Measurements from ENCODE around the gene CDK10. TPM values are rescaled to one million over a fixed set of nuclear protein-coding genes. Genes with fewer than 3 reads are reported as not detected.

The CDK10 gene
- total and polyA plus RNA-seq, 9 of the 15 experiments (the other 6 are each of a cell fraction or from before 2014, with no cell fraction given): 2.0 to 85.1 (median 40.1) TPM

DNA sequence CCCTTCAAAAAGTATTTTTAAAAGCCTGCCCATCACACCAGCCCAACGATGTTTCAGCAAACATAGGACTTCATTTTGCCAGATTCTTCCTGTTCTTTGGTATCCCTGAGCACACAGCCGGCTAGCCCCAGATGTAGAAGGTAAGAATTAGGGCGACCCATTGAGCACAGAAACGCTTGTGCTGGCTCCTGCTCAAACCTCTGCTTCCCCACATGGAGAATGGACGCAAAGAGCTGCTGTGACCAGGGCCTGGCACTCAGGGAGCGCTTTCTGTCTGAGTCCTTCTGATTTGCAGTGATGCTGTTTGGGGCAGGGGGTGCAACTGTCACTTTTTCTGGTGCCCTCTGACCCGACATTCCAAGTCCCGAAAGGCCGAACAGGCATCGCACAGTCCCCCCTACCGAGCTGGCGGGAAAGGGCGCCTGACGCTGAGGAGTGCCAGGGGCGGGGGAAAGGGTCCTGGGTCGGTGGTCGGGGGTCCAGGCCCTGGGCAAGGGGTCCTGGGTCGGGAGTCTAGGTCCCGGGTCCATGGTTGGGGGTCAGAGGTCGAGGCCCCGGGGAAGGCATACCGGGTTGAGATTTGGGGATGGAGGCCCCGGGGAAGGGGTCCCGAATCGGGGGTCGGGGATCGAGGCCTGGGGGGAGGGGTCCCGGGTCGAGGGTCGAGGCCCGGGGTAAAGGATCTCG lies 29.9 kb upstream of the CDK10 start:
- POLR2A ChIA-PET: interaction anchor here (0.6 to 1.8 kb wide), 3 partner anchors 8 to 882 kb away, joined by 3 to 6 read pairs (median 5); no protein-coding TSS in a partner anchor
- TF ChIP-seq NR2C1 (IDR thresholded peaks at IDR 0.05) (0 out of 2 replicates have a peak, but pooled peaks have one; percentile 27), NR2C1 (tag; IDR thresholded peaks at IDR 0.05) (no peak), ZBTB7A (IDR thresholded peaks at IDR 0.05; ENCODE audit: borderline replicate concordance, control insufficient read depth, low read depth, low read length) (peak; percentile 14; the same call in 1 of the 2 replicates), ZC3H11A (IDR thresholded peaks at IDR 0.05; ENCODE audit: low read depth, low read length) (no peak), RUNX1 (IDR thresholded peaks at IDR 0.05; ENCODE audit: low read depth) (no peak)
- H3K4me3 ChIP-seq: peak overlapping the region; percentile 70
- H3K9me1 ChIP-seq (ENCODE audit: control insufficient read depth, insufficient read depth, low read length): peaks cover 7% of the 10 kb centered on the region
- peak overlapping the region; percentile 82; the same call in 2 of the 3 replicates for H3K27ac ChIP-seq (ENCODE audit: extremely low read depth, low read depth, low read length)
- BruUV-seq (replicated peaks): TSS peak; percentile 43
- H3K27me3 ChIP-seq (ENCODE audit: control insufficient read depth in 2 of 2, insufficient read depth in 2 of 2, low read length in 2 of 2): no peaks in the 10 kb centered on the region
- in situ Hi-C loops (cut with MboI): no loop called here
- CTCF ChIA-PET (ENCODE audit: low intra/inter-chr PET ratio): no interaction called here
- ATAC-seq (no peak), DNase-seq (ENCODE audit: extremely low read depth in 1 of 4, low spot score in 3 of 4) (no peak), FAIRE-seq (no peak)
- WGBS (ENCODE audit: insufficient coverage, low coverage, missing lambda C conversion rate): 54% methylated on average over 19 of the region's 32 CpGs
- peak overlapping the region; percentile 87 for H3K4me2 ChIP-seq (ENCODE audit: insufficient read depth, low read length)
- H3K9ac ChIP-seq (ENCODE audit: insufficient read depth in 1 of 2, low read depth in 2 of 2, low read length in 2 of 2): peak overlapping the region; percentile 86 to 99; a peak in 3 of 4 replicates
- H3K36me3 ChIP-seq (ENCODE audit: control insufficient read depth, insufficient read depth, low read length): peaks cover 42% of the 10 kb centered on the region
- H4K20me1 ChIP-seq (replicated peaks; ENCODE audit: control insufficient read depth, insufficient read depth, low read length): peaks cover 4% of the 10 kb centered on the region; the same call in 1 of the 2 replicates
- H3K4me1 ChIP-seq (replicated peaks in 1 of 2; ENCODE audit: control insufficient read depth in 2 of 2, insufficient read depth in 2 of 2, low read length in 2 of 2): peaks cover 4 to 51% of the 10 kb centered on the region in 2 experiments; a peak in 3 of 5 replicates
- no peak overlapping the region for H2AFZ ChIP-seq (ENCODE audit: low read depth, low read length)
- peaks cover 74% of the 10 kb centered on the region for H3K79me2 ChIP-seq (ENCODE audit: control insufficient read depth, insufficient read depth, low read length)
- intact Hi-C loops (cut with micrococcal nuclease): no loop called here
- H3K9me3 ChIP-seq (replicated peaks; ENCODE audit: control insufficient read depth, insufficient read depth, low read depth, low read length): no peaks in the 10 kb centered on the region; the same call in 1 of the 2 replicates
